ENCODE data around the gene FAM107B.
"Not testable (repeated sequence)": the region's sequence is repeated elsewhere in the genome, so short reads cannot be mapped to it uniquely, and the experiment has no call there.

Gene FAM107B

GRCh38 chr10:14691359-14691758, 83.3 kb downstream of the FAM107B start:
- no peak for TF ChIP-seq CTCF (conservative IDR thresholded peaks at IDR 0.05)
- no peak overlapping the region for H3K27ac ChIP-seq

- no peak for TF ChIP-seq CTCF (conservative IDR thresholded peaks at IDR 0.05)
- H3K27ac ChIP-seq: no peak overlapping the region
Observed at GRCh38 chr10:14688606-14689005, 86.1 kb downstream of the FAM107B start.

GRCh38 chr10:14688189-14688588, 86.5 kb downstream of the FAM107B start:
- H3K27ac ChIP-seq: not testable (repeated sequence)

GRCh38 chr10:14687340-14687739, 87.4 kb downstream of the FAM107B start:
- no peak for TF ChIP-seq CTCF (conservative IDR thresholded peaks at IDR 0.05)

GRCh38 chr10:14686356-14686755, 88.3 kb downstream of the FAM107B start:
- H3K27ac ChIP-seq: no peak overlapping the region
- TF ChIP-seq CTCF (conservative IDR thresholded peaks at IDR 0.05): no peak

More at GRCh38 chr10:14687340-14687739, 87.4 kb downstream of the FAM107B start:
- no peak overlapping the region for H3K27ac ChIP-seq

GRCh38 chr10:14684354-14684753, 90.3 kb downstream of the FAM107B start:
- TF ChIP-seq CTCF (conservative IDR thresholded peaks at IDR 0.05): no peak
- no peak overlapping the region for H3K27ac ChIP-seq

- H3K27ac ChIP-seq: no peak overlapping the region
- TF ChIP-seq CTCF (conservative IDR thresholded peaks at IDR 0.05): no peak
Observed at GRCh38 chr10:14683256-14683655, 91.4 kb downstream of the FAM107B start.

- no peak overlapping the region for H3K27ac ChIP-seq
- no peak for TF ChIP-seq CTCF (conservative IDR thresholded peaks at IDR 0.05)
Observed at GRCh38 chr10:14681802-14682201, 92.9 kb downstream of the FAM107B start.

Measured in VCaP (cell line).